Head of caudate nucleus (tissue), 42 donors: ENCODE results near the gene CNTD1.

ENCODE experiments used
- DNase-seq, 42 donors: peaks; one replicate each; pipeline versions ENCODE4 v3.0.0 to v3.0.0-alpha.2; 2020 to 2021; ENCODE audit warnings: mixed read lengths in 7 of 42
- intact Hi-C: fragments of 100-400 bp; cut with DNase I; formaldehyde crosslinking; loops from one replicate; pipeline ENCODE4 v1.15.0; 2022

The CNTD1 gene

DNA sequence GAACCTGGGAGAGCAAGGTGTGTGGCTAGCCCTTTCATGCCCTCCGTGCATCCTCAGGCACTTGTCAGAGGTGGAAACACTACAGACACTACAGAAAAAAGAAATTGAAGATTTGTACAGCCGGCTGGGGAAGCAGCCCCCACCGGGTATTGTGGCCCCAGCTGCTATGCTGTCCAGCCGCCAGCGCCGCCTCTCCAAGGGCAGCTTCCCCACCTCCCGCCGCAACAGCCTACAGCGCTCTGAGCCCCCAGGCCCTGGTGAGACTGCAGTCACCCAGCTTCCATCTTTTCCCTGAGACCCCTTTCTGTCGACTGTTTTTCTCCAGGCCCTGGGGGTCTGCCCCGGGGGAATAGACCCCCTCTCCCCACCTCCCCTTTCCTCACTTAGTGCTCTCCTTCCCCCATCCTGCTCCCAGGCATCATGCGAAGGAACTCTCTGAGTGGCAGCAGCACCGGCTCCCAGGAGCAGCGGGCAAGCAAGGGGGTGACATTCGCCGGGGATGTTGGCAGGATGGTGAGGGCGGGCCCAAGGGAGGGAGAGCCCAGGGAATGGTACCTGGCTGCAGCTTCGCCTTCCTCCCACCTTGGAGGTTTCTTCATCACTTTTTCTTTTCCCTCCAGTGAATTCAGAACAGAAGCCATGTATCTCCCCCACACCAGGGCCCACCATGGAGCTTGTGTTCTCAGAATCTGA is 2.4 kb upstream of the CNTD1 start:
- intact Hi-C loops = no loop called here
- no peak for DNase-seq

DNA sequence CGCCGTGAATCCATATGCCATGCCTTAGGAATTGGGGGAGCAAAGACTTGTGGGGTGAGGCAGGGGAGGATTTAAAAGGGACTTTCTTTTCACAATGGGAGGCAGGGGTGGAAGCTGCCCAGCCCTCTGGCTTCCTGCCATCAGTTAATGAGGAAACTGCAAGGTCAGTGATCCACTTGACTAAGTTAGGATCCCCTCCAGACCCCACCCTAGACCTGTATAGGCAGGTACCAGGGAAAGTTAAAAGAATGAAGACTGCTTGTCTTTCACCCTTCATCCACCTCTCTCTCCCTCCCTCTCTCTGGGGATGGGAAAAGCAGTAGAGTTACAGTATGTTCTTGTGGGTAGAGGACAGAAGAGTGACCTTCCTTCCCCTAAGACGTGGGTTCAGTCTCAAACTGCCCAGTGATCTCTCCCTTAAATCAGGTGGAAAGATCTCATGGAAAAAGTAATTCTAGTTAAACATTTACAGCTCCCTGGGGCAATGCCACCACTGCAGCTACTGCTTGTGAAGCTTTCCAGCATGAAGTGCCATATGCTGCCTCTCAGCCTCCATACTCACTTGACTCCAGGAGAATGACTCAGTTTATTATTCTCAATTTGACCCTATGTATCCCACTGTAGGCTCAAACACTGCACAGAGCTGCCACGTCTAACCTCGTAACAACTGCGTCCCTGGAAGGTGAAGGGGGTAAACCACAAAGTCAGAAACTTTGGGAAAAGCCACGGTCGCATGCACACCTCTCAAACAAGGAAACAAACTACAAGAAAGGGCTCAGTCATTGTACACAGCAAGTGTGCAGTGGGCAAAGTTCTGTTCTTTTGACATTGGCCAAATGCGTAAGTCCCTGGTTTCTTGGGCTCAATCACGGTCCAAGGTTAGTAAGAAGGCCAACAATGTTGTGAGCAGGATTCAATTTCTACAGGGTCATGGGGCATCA is 1.3 kb upstream of the CNTD1 start:
- intact Hi-C loops = no loop called here
- DNase-seq = no peak

DNA sequence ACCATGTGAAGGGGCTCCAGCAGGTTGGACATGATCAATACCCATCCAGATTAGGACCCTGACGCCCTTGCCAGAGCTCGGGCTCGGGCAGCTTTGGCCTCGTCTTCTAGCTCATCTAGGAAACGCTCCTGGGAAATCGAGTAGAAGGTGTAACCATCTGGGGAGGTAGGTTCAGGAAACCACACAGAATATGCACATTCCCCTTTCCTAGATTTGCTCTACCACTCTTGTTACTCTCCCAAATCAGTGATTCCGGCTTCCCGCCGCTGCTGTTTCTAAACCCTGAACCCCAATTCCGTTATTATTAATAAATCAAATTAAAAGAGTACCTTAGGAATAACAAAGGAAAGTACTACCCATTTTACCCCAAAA is 664 bp upstream of the CNTD1 start:
- intact Hi-C loops = no loop called here
- DNase-seq = no peak

DNA sequence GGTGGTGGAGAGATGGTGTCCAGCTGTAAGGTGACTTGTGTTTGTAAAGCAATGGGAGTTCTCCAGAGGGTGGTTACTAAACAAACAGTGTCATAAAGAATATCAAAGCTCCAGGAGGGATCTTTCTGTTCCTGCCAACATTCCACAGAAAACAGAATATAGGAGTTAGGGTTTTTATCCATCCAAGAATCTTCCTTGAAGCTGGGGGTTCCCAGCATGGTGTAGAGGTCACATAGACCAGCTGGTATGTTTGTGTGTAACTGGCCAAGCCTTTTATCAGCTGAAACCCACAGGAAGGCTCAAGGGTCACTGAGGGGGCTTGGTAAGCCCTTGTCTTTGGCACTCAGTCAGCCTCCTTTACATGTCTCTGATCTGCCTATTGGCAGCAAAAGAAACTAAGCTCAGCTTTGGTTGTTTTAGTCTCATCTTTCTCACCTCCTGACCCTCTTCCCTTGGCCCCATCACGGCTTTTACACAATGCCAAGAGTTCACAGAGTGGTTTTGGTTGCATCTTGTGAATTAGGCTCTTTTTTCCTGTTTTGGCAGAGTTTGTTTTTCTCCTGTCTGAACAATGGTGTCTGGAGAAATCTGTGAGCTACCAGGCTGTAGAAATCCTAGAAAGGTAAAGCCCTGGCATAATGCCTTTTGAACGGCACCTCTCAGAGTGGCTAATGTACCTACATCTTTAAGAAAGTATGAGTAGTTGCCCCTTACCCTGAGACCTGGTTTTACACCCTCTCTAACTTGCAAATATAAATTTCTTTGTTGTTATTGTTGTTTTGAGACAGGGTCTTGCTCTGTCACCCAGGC is 4.6 kb downstream of the CNTD1 start:
- no peak for DNase-seq
- intact Hi-C loops = no loop called here

DNA sequence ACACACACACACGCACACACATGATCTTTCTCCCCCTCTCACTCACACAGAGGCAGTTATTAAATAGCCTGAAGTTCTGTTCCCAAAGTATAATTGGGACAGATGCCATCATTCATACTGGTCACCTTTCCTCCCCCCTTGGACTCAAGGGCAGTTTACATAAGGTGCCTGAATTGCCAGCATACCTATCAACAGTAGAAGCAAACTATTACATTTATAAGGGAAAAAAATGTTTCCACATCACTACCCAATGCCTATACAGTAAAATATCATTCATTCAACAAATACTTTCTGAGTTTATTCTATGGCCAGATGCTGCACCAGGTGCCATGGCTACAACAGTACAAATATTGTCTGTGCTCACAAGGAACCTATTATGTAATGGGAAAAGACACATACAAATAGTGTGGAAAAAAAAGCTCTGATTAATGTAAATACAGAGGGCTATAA is 6.3 kb downstream of the CNTD1 start:
- intact Hi-C loops = no loop called here
- DNase-seq = no peak

DNA sequence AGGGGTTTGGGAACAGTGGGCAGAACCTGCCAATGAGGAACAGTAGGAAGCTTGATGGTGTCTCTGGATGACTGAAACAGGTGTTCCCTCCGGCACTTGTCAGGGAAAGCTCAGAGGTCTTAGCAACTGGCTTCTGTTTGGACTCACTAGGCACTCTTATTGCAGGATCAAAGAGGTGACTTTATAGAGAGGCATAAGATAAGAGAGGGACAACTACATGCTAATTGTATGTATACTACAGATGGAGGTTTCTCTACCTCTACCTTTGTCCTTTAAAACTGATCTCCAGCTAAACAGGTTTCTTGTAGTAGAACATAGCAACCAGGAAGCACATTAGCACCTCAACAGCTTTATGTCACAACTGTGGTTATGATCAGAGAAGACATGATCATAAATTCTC is 7.6 kb downstream of the CNTD1 start:
- no peak for DNase-seq
- intact Hi-C loops = no loop called here

DNA sequence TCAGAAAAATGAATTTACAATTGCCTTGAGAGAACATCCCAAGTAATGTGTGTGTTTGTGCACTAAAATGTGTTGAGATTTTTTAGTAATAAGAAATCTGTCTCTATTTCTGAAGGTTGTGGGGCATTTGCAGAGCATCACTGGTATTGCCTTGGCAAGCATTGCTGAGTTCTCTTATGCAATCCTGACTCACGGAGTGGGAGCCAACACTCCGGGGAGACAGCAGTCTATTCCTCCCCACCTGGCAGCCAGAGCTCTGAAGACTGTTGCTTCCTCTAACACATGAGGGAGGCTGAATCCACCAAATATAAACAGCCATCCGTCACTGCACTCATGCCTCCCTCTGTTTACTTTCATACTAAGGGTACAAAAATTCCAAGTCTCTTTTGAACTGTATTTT is 10.6 kb downstream of the CNTD1 start:
- peak; percentile 25 to 91 (median 64) for DNase-seq
- intact Hi-C loops = no loop called here

DNA sequence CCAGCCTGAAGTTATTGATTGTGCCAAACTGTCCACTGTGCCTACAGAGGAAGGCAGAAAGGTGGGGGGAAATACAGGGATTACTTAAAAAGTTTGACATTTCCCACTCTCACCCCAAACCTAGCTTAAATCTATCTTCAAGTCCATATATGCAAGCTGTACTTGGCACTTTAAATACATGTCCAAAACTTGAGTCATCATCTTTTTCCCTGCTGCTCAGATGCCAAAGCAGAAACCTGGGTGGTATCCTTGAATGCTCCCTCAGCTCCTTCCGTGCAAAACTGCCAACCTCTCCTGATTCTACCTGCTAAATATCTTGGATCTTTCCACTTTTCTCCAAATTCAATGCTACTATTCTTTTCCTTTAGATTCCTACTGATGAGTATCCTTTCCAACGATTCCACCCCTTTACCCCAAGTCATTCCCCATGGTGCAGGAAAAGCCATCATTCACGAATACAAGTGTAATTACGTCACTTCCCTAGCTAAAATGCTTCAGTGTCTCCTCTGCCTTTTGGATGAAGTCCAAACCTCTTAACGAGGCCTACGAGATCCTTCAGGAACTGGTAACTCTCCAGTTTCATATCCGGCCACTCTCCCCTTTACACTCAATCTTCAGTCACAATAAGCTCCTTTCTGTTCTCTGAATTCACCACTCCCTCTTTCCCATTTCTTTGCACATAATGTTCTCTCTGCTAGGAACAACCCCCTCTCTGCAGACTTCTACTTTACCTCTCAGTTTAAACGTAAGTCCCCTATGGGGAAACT is 16.2 kb downstream of the CNTD1 start:
- intact Hi-C loops = no loop called here
- DNase-seq = no peak

DNA sequence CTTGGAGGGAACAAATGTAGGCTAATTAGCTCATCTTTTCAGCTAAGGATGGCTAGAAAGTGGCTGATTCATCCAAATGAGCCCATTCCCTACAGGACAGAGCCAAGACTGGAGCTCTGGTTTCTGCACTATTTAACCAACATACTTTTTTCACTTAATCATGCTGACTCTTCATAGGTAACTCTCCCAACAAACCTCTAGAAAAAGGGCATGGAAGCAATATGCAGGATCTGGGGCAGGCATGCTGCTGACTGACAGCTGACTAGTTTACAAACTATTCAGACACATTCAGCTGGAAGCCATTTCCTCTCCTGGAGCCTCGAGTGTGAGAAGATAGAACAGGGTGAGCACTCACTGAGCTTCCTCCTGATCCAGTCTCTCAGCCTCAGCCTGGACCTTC is 19.2 kb downstream of the CNTD1 start:
- intact Hi-C loops = no loop called here
- DNase-seq = no peak

DNA sequence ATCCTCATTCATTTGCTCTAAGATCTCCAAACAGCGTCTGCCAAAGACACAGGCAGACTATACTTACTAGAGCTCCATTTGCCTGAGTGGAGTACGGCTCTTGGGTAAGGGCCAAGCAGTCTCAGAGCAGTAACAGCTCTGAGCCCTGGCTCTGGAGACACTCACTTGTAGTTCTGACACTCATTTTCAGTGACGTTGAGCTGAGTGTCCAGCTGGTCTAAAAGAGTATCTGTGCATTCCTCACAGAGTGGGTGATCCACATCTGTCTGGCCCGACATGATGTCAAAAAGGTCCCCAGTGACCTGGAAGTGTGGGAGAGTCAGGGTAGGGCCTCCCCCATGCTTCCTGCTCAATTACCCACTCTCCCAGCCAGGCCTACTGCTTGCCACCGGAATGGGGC is 19.7 kb downstream of the CNTD1 start:
- no peak for DNase-seq
- intact Hi-C loops = no loop called here

DNA sequence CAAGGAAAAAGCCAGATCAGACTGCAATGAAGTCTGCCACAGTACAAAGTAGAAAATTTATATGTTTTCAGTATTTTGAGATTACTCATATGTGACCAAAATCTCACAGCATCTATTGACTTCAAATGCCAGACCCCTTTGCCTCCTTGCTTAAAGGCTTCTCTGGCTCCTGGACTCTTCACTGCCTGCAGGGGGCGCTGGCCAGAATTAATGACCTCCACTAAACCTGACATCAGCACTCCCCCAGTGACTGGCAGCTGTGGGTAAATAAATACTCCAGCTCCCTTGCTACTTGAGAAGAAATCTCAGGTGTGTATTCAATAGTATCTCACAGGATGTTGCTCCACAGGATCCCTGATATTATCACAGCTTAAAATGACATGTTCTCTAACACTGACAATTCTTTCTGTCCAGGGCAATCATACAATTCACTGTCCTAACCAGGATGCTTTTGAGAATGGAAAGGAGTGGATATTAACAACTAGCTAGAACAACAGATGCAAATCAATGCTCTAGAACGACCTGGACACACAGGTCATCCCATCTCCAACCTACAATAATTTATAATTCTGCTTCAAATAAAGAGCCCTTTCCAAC is 21.4 kb downstream of the CNTD1 start:
- intact Hi-C loops = no loop called here
- peak in 26 of 42 donors; percentile 9 to 70 (median 38) for DNase-seq

DNA sequence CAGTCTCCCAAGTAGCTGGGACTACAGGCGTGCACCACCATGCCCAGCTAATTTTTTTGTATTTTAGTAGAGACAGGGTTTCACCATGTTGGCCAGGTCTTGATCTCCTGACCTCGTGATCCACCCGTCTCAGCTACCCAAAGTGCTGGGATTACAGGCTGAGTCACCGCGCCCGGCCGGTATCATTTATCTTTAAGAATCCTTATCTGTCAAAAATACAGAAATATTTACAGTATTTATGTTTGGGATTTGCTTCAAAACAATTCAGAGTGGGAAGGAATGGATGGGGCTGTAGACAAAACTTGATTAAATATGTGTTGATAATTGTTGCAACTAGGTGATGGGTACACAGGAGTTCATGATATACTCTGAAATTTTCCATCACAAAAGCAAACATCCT is 22.5 kb downstream of the CNTD1 start:
- intact Hi-C loops = no loop called here

DNA sequence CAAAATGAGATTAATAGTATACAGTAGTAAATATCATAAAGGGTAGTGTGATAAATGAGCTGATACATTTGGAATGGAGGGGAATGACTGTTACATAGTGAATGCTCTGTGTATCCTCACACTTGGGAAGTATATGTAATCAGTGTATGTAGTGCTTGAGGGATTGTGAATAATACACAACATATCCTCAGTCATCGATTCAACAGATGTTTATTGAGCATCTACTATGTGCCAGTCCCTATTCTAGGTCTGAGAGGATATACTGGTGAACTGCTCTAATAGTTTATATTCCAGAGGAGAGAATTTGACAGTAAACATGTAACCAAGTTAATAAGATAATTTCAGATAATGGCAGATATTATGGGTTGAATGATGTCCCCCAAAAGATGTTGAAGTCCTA is 28.8 kb downstream of the CNTD1 start:
- DNase-seq = no peak
- intact Hi-C loops = no loop called here

More for the DNA sequence above, 22.5 kb downstream of the CNTD1 start:
- DNase-seq = no peak

DNA sequence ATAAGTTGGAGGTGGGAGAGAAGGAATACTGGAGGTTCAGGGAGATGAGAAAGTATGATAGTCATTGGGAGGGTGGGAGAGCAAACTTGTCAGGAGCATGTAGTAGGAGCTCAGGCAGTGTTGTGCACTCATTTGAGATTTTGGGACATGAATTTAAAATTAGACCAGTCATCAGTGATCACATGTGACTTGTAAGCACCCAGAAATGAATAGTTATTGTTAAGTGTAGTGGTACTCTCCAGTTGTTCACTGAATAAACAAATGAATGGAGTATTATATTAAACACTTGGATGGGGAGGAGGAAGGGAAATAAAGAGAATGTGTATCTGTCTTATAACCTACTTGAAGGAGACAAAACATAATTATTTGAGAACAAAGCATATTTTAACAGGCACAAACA is 32.3 kb downstream of the CNTD1 start:
- intact Hi-C loops = no loop called here

DNA sequence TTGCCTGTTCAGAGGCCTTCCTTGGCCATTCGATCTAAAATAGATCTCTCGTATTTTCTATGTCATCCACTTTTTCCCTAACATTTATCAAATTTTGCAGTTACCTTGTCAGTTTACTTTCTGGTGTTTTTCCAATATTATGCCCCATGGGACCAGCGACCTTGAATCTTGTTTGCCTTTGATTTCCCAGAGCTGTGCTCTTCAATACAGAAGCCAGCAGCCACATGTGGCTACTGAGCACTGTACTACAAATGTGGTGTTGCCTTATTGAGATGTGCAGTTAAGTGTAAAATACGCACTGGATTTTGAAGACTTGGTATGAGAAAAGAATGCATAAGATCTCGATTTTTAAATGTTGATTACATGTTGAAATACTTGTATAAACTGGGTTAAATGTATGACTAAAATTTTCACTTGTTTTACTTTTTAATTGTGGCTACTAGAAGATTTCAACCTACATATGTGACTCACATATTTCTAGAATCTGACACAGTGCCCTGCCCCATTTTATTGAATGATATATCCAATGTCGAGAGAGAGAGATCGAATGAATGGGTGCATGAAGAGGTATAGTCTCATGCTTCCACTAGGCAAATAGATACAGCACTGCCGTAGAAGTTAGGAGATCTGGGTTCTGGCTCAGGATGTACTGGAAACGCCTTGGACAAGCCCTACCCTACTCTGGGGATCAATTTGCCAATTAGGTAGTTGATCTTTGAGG is 33.7 kb downstream of the CNTD1 start:
- DNase-seq = no peak
- intact Hi-C loops = no loop called here

More for the DNA sequence above, 32.3 kb downstream of the CNTD1 start:
- no peak for DNase-seq

DNA sequence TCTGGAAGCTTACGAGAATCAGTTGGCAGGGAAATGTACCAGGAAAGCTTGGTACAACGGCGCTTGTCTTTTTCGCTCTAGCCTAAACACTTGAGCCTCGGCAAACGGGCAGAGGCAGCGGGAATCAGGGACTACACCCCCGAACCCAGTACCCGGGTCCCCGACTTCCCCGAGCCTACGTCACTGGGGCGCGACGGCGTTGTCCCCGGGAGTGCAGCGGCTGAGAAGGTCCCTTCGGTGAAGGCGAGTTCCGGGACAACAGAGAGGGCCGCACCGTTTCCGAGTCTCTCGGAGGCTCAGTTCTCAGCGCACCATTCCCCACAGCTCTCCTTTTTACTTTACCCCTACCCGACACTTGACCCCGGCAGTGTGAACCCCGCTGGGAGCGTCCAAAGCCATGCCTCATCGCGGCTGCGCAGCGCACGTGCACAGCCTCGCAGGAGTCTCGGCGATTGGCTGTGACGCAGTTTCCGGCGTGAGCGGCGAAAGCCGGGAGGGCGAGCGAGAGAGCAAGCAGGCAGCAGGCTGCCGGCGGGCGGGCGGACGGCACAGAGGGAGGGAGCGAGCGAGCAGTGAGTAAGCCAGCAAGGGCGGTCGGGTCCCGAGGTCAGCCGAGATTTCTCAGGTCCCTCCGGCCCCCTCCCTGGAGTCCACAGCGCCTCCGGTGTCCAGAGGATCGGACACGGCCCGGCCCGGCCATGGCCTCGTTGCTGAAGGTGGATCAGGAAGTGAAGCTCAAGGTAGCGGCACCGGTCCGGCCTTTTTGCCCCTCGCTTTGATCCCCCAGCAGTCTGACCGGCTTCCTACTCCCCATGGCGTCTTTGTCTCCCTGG is 34.5 kb downstream of the CNTD1 start, which contains the start of gene PSME3:
Gene PSME3, plus strand, starts transcription at position 464 of the 833 bp plus-strand sequence. Its CDS starts 235 bp downstream, at position 699.
- intact Hi-C loops = no loop called here

More for the DNA sequence above, 34.5 kb downstream of the CNTD1 start, which contains the start of gene PSME3:
- peak; percentile 78 to 97 (median 93) for DNase-seq
